Loucy (cell line): ENCODE results near the gene RRAS2.

Source experiments
- H2AFZ ChIP-seq: fragments of 200-600 bp; sonication (generic); 2 replicates; pipeline ENCODE4 v1.6.0; 2016; ENCODE audit warnings: antibody characterized with exemption, mild to moderate bottlenecking, low read length, moderate library complexity
- H3F3A ChIP-seq: fragments of 200-600 bp; 2 replicates; pipeline ENCODE4 v1.6.0; 2016; ENCODE audit warnings: antibody characterized with exemption, low read depth, mild to moderate bottlenecking
- H3K27me3 ChIP-seq: fragments of 200-600 bp; sonication (generic); 2 replicates; pipeline ENCODE4 v1.6.1; 2014; ENCODE audit warnings: low read length, mild to moderate bottlenecking; ENCODE audit not compliant: insufficient read depth, poor library complexity, severe bottlenecking
- H3K36me3 ChIP-seq: fragments of 200-600 bp; sonication (generic); 2 replicates; pipeline ENCODE4 v1.6.1; 2016; ENCODE audit warnings: low read length; ENCODE audit not compliant: insufficient read depth
- H3K4me1 ChIP-seq: fragments of 200-600 bp; sonication (generic); 2 replicates; pipeline ENCODE4 v1.5.1; 2014; ENCODE audit warnings: low read length, mild to moderate bottlenecking; ENCODE audit not compliant: insufficient read depth, poor library complexity, severe bottlenecking
- H3K4me2 ChIP-seq: fragments of 200-600 bp; sonication (generic); 2 replicates; pipeline ENCODE4 v1.6.0; 2014; ENCODE audit warnings: antibody characterized with exemption, low read length, low read depth, mild to moderate bottlenecking; ENCODE audit not compliant: poor library complexity, severe bottlenecking
- H3K4me3 ChIP-seq: fragments of 200-600 bp; sonication (generic); 2 replicates; pipeline ENCODE4 v1.5.1; 2014; ENCODE audit warnings: low read length, mild to moderate bottlenecking, mixed read lengths; ENCODE audit not compliant: poor library complexity, severe bottlenecking
- H3K79me2 ChIP-seq: fragments of 200-600 bp; sonication (generic); 2 replicates; pipeline ENCODE4 v1.6.1; 2014; ENCODE audit warnings: low read length; ENCODE audit not compliant: insufficient read depth
- H3K9ac ChIP-seq: fragments of 200-600 bp; sonication (generic); 2 replicates; pipeline ENCODE4 v1.6.0; 2014; ENCODE audit warnings: mild to moderate bottlenecking, low read depth, low read length, moderate library complexity; ENCODE audit not compliant: poor library complexity, severe bottlenecking
- H3K9me2 ChIP-seq: fragments of 200-600 bp; sonication (generic); replicated peaks from 2 replicates; pipeline ENCODE4 v1.6.1; 2016; ENCODE audit warnings: low read depth, low read length, mixed read lengths
- H3K9me3 ChIP-seq: fragments of 200-600 bp; sonication (generic); 2 replicates; pipeline ENCODE4 v1.6.1; 2014; ENCODE audit warnings: mild to moderate bottlenecking, antibody characterized with exemption, low read length, low read depth; ENCODE audit not compliant: insufficient read depth
- H4K20me1 ChIP-seq: fragments of 200-600 bp; sonication (generic); 2 replicates; pipeline ENCODE4 v1.6.0; 2014; ENCODE audit warnings: antibody characterized with exemption, low read length, mild to moderate bottlenecking; ENCODE audit not compliant: insufficient read depth, poor library complexity, severe bottlenecking
- CTCF ChIP-seq: fragments of 200-600 bp; sonication (generic); conservative IDR thresholded peaks from 2 replicates; pipeline ENCODE4 v1.5.1; 2014; ENCODE audit warnings: mild to moderate bottlenecking, antibody characterized with exemption, low read length
- EZH2phosphoT487 ChIP-seq: fragments of 200-600 bp; IDR thresholded peaks from 2 replicates; pipeline ENCODE4 v1.6.1; 2018; ENCODE audit warnings: antibody characterized with exemption, mild to moderate bottlenecking, moderate library complexity, borderline replicate concordance

RRAS2 gene

GRCh38 chr11:14308897-14309387 is 50.0 kb downstream of the RRAS2 start:
- no peak overlapping the region for H3K4me2 ChIP-seq
- H3F3A ChIP-seq = no peaks in the 10 kb centered on the region
- H3K9me2 ChIP-seq = no peaks in the 10 kb centered on the region
- no peaks in the 10 kb centered on the region for H3K36me3 ChIP-seq
- no peak for TF ChIP-seq CTCF
- TF ChIP-seq EZH2phosphoT487 = no peak
- H3K4me3 ChIP-seq = no peak overlapping the region
- H3K27me3 ChIP-seq = no peaks in the 10 kb centered on the region
- H3K4me1 ChIP-seq = no peaks in the 10 kb centered on the region
- H3K9ac ChIP-seq = no peak overlapping the region
- no peak overlapping the region for H2AFZ ChIP-seq
- H3K9me3 ChIP-seq = no peaks in the 10 kb centered on the region
- no peaks in the 10 kb centered on the region for H3K79me2 ChIP-seq
- no peaks in the 10 kb centered on the region for H4K20me1 ChIP-seq

- Histone ChIP-seq H3K27me3 (no peaks in the 10 kb centered on the region), H3K36me3 (no peaks in the 10 kb centered on the region), H3K79me2 (no peaks in the 10 kb centered on the region), H3K9ac (no peak overlapping the region), H3F3A (no peaks in the 10 kb centered on the region), H3K9me3 (no peaks in the 10 kb centered on the region), H4K20me1 (no peaks in the 10 kb centered on the region), H3K4me3 (no peak overlapping the region), H3K4me1 (no peaks in the 10 kb centered on the region), H2AFZ (peak overlapping the region; percentile 76), H3K9me2 (no peaks in the 10 kb centered on the region), H3K4me2 (peak overlapping the region; percentile 35)
- TF ChIP-seq EZH2phosphoT487 = no peak
- peak; percentile 86 for TF ChIP-seq CTCF
These were observed 50.7 kb downstream of the RRAS2 start for GRCh38 chr11:14308114-14308896.

DNA sequence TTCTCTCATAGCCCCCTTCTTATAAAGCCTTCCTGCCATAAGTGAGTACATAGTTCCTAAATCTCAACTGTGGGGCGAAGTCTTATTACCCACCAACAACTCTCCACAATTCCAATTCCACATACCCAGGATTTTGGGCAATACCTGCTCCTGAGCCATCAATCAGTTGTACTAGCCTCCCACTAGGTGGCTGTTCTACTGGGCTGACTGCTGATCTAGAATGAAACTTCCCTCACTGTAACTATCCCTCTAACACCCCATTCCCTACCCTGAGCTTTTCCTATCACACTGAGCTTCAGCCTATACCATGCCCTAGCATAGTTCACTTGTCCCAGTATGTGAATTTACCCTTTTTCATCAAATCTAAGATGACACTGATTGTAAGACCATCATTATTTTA is 52.5 kb downstream of the RRAS2 start:
- Histone ChIP-seq H3K36me3 (no peaks in the 10 kb centered on the region), H2AFZ (no peak overlapping the region), H3K79me2 (no peaks in the 10 kb centered on the region), H3K9me2 (no peaks in the 10 kb centered on the region), H4K20me1 (no peaks in the 10 kb centered on the region), H3K27me3 (no peaks in the 10 kb centered on the region), H3K9me3 (no peaks in the 10 kb centered on the region), H3K4me1 (no peaks in the 10 kb centered on the region), H3F3A (no peaks in the 10 kb centered on the region), H3K4me2 (no peak overlapping the region), H3K4me3 (no peak overlapping the region), H3K9ac (no peak overlapping the region)
- no peak for TF ChIP-seq EZH2phosphoT487
- TF ChIP-seq CTCF = peak; percentile 27
